Loucy (cell line): ENCODE measurements around the gene ORC6.

Experiments used
- H2AFZ ChIP-seq: fragments of 200-600 bp; sonication (generic); 2 replicates; pipeline ENCODE4 v1.6.0; 2016; ENCODE audit warnings: antibody characterized with exemption, mild to moderate bottlenecking, low read length, moderate library complexity
- H3F3A ChIP-seq: fragments of 200-600 bp; 2 replicates; pipeline ENCODE4 v1.6.0; 2016; ENCODE audit warnings: antibody characterized with exemption, low read depth, mild to moderate bottlenecking
- H3K27me3 ChIP-seq: fragments of 200-600 bp; sonication (generic); 2 replicates; pipeline ENCODE4 v1.6.1; 2014; ENCODE audit warnings: low read length, mild to moderate bottlenecking; ENCODE audit not compliant: insufficient read depth, poor library complexity, severe bottlenecking
- H3K36me3 ChIP-seq: fragments of 200-600 bp; sonication (generic); 2 replicates; pipeline ENCODE4 v1.6.1; 2016; ENCODE audit warnings: low read length; ENCODE audit not compliant: insufficient read depth
- H3K4me1 ChIP-seq: fragments of 200-600 bp; sonication (generic); 2 replicates; pipeline ENCODE4 v1.5.1; 2014; ENCODE audit warnings: low read length, mild to moderate bottlenecking; ENCODE audit not compliant: insufficient read depth, poor library complexity, severe bottlenecking
- H3K4me2 ChIP-seq: fragments of 200-600 bp; sonication (generic); 2 replicates; pipeline ENCODE4 v1.6.0; 2014; ENCODE audit warnings: antibody characterized with exemption, low read length, low read depth, mild to moderate bottlenecking; ENCODE audit not compliant: poor library complexity, severe bottlenecking
- H3K4me3 ChIP-seq: fragments of 200-600 bp; sonication (generic); 2 replicates; pipeline ENCODE4 v1.5.1; 2014; ENCODE audit warnings: low read length, mild to moderate bottlenecking, mixed read lengths; ENCODE audit not compliant: poor library complexity, severe bottlenecking
- H3K79me2 ChIP-seq: fragments of 200-600 bp; sonication (generic); 2 replicates; pipeline ENCODE4 v1.6.1; 2014; ENCODE audit warnings: low read length; ENCODE audit not compliant: insufficient read depth
- H3K9ac ChIP-seq: fragments of 200-600 bp; sonication (generic); 2 replicates; pipeline ENCODE4 v1.6.0; 2014; ENCODE audit warnings: mild to moderate bottlenecking, low read depth, low read length, moderate library complexity; ENCODE audit not compliant: poor library complexity, severe bottlenecking
- H3K9me2 ChIP-seq: fragments of 200-600 bp; sonication (generic); replicated peaks from 2 replicates; pipeline ENCODE4 v1.6.1; 2016; ENCODE audit warnings: low read depth, low read length, mixed read lengths
- H3K9me3 ChIP-seq: fragments of 200-600 bp; sonication (generic); 2 replicates; pipeline ENCODE4 v1.6.1; 2014; ENCODE audit warnings: mild to moderate bottlenecking, antibody characterized with exemption, low read length, low read depth; ENCODE audit not compliant: insufficient read depth
- H4K20me1 ChIP-seq: fragments of 200-600 bp; sonication (generic); 2 replicates; pipeline ENCODE4 v1.6.0; 2014; ENCODE audit warnings: antibody characterized with exemption, low read length, mild to moderate bottlenecking; ENCODE audit not compliant: insufficient read depth, poor library complexity, severe bottlenecking
- EZH2phosphoT487 ChIP-seq: fragments of 200-600 bp; IDR thresholded peaks from 2 replicates; pipeline ENCODE4 v1.6.1; 2018; ENCODE audit warnings: antibody characterized with exemption, mild to moderate bottlenecking, moderate library complexity, borderline replicate concordance
- TF ChIP-seq, protein P1 (sequence below): fragments of 200-600 bp; sonication (generic); conservative IDR thresholded peaks from 2 replicates; pipeline ENCODE4 v1.5.1; 2014; ENCODE audit warnings: mild to moderate bottlenecking, antibody characterized with exemption, low read length

The ORC6 gene

GRCh38 chr16:46715769-46716305, 26.4 kb downstream of the ORC6 start:
- Histone ChIP-seq H3K4me1 (no peaks in the 10 kb centered on the region), H3K79me2 (no peaks in the 10 kb centered on the region), H3K9me3 (no peaks in the 10 kb centered on the region), H3K4me2 (no peak overlapping the region), H3K27me3 (no peaks in the 10 kb centered on the region), H4K20me1 (no peaks in the 10 kb centered on the region), H2AFZ (no peak overlapping the region), H3K9me2 (no peaks in the 10 kb centered on the region), H3F3A (no peaks in the 10 kb centered on the region), H3K4me3 (no peak overlapping the region), H3K36me3 (no peaks in the 10 kb centered on the region), H3K9ac (no peak overlapping the region)
- TF ChIP-seq, protein P1, sequence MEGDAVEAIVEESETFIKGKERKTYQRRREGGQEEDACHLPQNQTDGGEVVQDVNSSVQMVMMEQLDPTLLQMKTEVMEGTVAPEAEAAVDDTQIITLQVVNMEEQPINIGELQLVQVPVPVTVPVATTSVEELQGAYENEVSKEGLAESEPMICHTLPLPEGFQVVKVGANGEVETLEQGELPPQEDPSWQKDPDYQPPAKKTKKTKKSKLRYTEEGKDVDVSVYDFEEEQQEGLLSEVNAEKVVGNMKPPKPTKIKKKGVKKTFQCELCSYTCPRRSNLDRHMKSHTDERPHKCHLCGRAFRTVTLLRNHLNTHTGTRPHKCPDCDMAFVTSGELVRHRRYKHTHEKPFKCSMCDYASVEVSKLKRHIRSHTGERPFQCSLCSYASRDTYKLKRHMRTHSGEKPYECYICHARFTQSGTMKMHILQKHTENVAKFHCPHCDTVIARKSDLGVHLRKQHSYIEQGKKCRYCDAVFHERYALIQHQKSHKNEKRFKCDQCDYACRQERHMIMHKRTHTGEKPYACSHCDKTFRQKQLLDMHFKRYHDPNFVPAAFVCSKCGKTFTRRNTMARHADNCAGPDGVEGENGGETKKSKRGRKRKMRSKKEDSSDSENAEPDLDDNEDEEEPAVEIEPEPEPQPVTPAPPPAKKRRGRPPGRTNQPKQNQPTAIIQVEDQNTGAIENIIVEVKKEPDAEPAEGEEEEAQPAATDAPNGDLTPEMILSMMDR: no peak
- no peak for TF ChIP-seq EZH2phosphoT487

DNA sequence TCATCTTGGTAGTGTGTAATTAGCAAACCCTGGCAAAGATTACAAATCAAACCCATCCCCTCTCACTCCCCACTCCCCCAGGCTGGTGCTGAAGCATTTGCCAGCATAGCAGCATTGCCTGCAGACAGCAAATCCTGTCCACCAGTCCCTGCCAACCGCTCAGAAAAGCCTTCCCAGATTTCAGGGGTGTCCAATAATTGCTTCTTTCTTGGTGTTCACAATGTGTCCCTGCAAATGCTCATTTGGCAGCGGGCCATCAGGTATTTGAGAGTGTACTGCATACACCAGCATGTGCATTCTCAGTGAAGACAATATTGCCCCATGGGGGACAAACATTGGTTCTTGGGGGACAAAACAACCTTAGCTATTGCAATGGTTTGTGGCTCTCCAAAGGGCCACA, 28.2 kb downstream of the ORC6 start:
- Histone ChIP-seq H3K36me3 (no peaks in the 10 kb centered on the region), H3F3A (no peaks in the 10 kb centered on the region), H3K4me3 (no peak overlapping the region), H3K79me2 (no peaks in the 10 kb centered on the region), H3K27me3 (no peaks in the 10 kb centered on the region), H3K9me2 (no peaks in the 10 kb centered on the region), H4K20me1 (no peaks in the 10 kb centered on the region), H3K4me2 (no peak overlapping the region), H3K9ac (no peak overlapping the region), H3K4me1 (no peaks in the 10 kb centered on the region), H3K9me3 (no peaks in the 10 kb centered on the region), H2AFZ (no peak overlapping the region)
- TF ChIP-seq, protein P1: no peak
- TF ChIP-seq EZH2phosphoT487: no peak

- no peaks in the 10 kb centered on the region for H4K20me1 ChIP-seq
- H3K4me1 ChIP-seq: no peaks in the 10 kb centered on the region
- no peaks in the 10 kb centered on the region for H3K79me2 ChIP-seq
- no peak overlapping the region for H3K4me2 ChIP-seq
- no peaks in the 10 kb centered on the region for H3K27me3 ChIP-seq
- no peak overlapping the region for H3K9ac ChIP-seq
- no peaks in the 10 kb centered on the region for H3K36me3 ChIP-seq
- no peak overlapping the region for H3K4me3 ChIP-seq
- H3K9me3 ChIP-seq: no peaks in the 10 kb centered on the region
- TF ChIP-seq, protein P1: no peak
- no peak for TF ChIP-seq EZH2phosphoT487
- H3K9me2 ChIP-seq: no peaks in the 10 kb centered on the region
- H3F3A ChIP-seq: no peaks in the 10 kb centered on the region
- no peak overlapping the region for H2AFZ ChIP-seq
These were observed 28.8 kb downstream of the ORC6 start for GRCh38 chr16:46718214-46718613.
